Sciatic nerve (tissue), 2 donors: ENCODE measurements around the gene BACH2. TPM values are rescaled to one million over a fixed set of nuclear protein-coding genes. Genes with fewer than 3 reads are reported as not detected.
"Not testable (repeated sequence)": the region's sequence is repeated elsewhere in the genome, so short reads cannot be mapped to it uniquely, and the experiment has no call there.

Source experiments
- ATAC-seq: fragments of 200-7000 bp; cut with Tn5 transposase; one replicate; pipeline ENCODE4 v1.9.1; 2020; ENCODE audit warnings: mild to moderate bottlenecking, moderate library complexity
- DNase-seq: peaks from one replicate; pipeline ENCODE4 v3.0.0-alpha.2; 2020; ENCODE audit warnings: low spot score
- intact Hi-C: fragments of 100-400 bp; cut with DNase I; formaldehyde crosslinking; loops from one replicate; pipeline ENCODE4 v1.14.2; 2022
- total RNA-seq: library from RNA; stranded (reverse); fragmentation: NEBNext Ultra II Directional; extraction: Animal tissue kit (Norgen Biotek cat#: 25700); gene quantifications from one replicate; pipeline ENCODE4 v1.2.1, GENCODE V29; 2021
- donor health status: DM: no; HTN: no; CAD: no.
- donor health status: DM: no; HTN: no; CAD: no.

BACH2 gene
- total RNA-seq, 1 donor from 2014 or later, result 25.3 TPM

DNA sequence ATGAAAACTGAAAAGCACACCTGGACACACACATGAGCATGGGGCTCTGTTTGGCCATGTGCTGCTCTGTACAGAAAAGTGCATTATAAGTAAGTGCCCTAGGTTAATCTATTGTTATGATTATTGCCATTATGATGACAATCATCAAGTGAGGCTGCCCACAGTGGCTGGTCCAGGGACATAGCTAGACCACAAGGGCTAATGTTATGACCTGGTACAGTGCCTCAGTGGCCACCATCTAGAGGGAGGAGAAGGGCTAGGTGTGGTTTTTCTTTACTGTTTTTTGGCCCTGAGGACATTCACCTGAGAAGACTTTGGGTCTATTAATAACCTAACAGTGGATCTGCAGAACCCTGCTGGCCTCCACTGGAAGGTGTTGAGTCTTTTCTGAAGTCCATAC is 316.3 kb downstream of the BACH2 start:
- DNase-seq, result no peak
- ATAC-seq, result no peak
- intact Hi-C loops, result no loop called here

GRCh38 chr6:89979481-89980119 is 317.0 kb downstream of the BACH2 start:
- intact Hi-C loops, result loop anchor here (10.0 kb wide), 1 partner anchor 315 kb away; the partner anchor contains the start of gene BACH2
- no peak for ATAC-seq
- no peak for DNase-seq

DNA sequence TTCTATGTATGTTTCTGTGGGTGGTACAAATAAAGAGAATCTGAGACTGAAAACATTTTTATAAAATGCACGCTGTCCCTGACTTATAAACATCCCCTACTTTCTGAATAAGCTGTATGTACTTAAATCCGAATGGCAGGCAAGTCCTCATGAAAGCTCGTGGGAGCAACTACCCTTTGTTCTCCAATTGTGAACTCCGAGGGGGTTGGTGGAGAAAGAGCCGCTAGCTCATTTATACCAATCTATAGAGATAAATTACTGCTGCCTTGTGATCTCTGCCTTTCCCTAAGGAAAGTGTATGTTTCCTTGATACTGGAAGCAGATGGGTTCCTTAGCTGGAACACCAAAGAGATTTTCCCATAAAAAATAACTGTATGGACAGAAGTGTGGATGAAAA is 317.9 kb downstream of the BACH2 start:
- DNase-seq, result no peak
- ATAC-seq, result no peak
- intact Hi-C loops, result loop anchor here (10.0 kb wide), 1 partner anchor 316 kb away; the partner anchor contains the start of gene BACH2

DNA sequence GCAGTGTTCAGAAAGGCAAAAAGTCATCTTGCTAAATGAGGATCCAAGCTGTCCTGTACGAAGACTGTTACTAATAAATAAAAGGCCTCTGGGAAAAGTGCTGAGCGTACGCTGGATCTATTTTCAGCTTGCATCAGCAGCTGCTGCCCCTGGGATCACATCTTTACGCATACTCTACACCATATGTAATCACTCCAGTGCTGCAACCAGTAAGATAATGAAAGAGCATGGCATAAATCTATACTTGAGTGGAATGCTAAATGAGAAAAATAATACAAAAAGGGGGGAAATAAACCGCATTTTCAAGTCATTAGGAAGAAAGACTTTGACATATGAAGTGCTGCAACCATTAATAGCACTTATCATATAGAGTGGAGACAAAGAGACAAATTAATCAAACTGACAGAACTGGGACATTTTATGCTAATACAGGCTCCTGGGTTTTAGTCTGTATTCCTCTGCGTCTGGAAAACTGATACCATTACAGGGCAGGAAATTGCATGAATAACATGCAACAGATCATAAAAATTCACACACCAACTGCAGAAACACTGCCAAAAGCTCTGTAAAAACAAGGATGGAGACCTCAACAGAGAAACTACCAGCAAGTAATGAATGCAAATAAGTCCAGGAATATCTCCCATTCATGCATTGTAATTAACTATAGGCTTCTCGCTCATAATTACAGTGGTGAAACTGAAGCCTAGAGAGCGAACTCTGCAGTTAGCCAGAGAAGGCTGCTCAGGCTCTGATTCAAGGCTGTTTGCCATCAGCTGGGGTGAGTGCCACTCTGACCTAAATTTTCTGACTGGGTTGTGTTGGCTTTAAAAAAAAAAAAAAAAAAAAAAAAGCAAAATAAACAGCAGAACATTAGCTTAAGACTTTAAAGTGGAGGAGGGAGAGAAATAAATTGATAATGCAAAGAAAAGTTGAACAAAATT is 318.6 kb downstream of the BACH2 start:
- peak; percentile 47 for ATAC-seq
- DNase-seq, result no peak
- intact Hi-C loops, result loop anchor here (10.0 kb wide), 1 partner anchor 317 kb away; the partner anchor contains the start of gene BACH2

DNA sequence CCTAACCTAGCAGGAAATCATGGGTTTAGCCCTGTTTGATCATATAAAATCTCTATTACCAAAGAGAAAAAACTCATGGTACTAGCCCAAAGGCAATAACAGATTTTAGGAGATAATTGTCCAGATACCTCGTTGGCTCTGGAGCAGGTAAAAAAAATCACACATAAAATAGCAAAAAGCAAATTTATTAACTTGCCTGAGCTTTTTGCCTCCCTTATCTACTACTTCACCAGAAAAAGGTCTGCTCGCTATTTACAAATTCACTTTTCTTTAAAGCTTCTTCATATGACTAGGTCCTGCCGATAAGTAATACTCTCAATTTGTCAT is 320.0 kb downstream of the BACH2 start:
- intact Hi-C loops, result loop anchor here (10.0 kb wide), 1 partner anchor 318 kb away; the partner anchor contains the start of gene BACH2
- ATAC-seq (no peak), DNase-seq (no peak)

DNA sequence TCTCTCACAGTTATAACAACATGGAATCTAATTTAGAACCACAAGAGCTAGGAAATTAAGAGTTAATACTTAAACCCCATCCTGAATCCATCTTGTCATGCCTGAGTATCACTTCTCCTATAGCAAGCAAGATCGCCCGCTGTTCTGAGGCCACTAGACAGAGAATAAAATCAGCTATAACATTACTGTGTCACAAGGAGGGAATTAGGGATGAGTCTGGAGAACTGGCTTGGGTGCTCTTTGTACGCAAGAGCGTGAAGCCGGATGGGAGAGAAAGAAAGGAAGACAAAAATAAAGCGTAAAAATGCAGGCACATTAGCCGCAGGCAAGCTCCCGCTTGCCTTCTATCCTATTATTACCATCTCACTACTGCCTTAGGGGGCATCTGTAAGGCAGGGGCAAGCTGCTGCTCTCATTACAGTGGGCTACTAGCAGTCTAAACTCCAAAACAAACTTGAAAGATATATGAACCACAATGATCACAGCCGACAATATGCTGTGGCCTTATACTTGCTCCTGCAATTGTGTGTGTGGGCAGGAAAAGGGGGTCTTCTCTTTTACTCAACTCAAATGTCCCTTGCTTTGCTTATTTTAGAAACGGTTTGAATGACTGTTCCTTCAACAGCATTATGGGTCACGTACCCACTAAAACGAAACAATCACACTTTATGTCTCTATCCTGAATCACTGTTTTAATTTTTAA is 320.5 kb downstream of the BACH2 start:
- ATAC-seq, result no peak

GRCh38 chr6:89975366-89975765 is 321.3 kb downstream of the BACH2 start:
- ATAC-seq, result no peak
- no peak for DNase-seq
- intact Hi-C loops, result loop anchor here (10.0 kb wide), 1 partner anchor 319 kb away; the partner anchor contains the start of gene BACH2

More for the DNA sequence above, 320.5 kb downstream of the BACH2 start:
- intact Hi-C loops, result loop anchor here (10.0 kb wide), 1 partner anchor 319 kb away; the partner anchor contains the start of gene BACH2
- DNase-seq, result no peak

- no peak for ATAC-seq
- no peak for DNase-seq
- intact Hi-C loops, result loop anchor here (10.0 kb wide), 1 partner anchor 320 kb away; the partner anchor contains the start of gene BACH2
Measured at GRCh38 chr6:89974834-89975233, 321.8 kb downstream of the BACH2 start.

DNA sequence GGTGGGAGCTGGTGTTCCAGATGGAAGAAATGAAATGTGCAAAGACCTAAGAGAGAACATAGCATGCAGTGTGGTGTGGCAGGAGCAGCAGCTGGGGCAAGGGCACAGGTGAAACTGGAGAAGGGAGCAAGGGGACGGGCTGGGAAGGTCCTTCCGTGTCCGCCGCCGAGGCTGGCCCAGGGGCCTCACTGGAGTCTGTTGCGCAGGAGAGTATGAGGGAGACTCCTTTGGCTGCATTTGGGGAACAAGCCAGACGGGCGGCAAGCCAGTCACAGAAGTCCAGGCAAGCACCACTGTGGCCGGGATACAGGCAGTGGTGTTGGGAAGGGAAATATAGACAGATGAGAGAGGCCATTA is 324.6 kb downstream of the BACH2 start:
- ATAC-seq (no peak), DNase-seq (no peak)
- intact Hi-C loops, result loop anchor here (10.0 kb wide), 1 partner anchor 323 kb away; the partner anchor contains the start of gene BACH2

DNA sequence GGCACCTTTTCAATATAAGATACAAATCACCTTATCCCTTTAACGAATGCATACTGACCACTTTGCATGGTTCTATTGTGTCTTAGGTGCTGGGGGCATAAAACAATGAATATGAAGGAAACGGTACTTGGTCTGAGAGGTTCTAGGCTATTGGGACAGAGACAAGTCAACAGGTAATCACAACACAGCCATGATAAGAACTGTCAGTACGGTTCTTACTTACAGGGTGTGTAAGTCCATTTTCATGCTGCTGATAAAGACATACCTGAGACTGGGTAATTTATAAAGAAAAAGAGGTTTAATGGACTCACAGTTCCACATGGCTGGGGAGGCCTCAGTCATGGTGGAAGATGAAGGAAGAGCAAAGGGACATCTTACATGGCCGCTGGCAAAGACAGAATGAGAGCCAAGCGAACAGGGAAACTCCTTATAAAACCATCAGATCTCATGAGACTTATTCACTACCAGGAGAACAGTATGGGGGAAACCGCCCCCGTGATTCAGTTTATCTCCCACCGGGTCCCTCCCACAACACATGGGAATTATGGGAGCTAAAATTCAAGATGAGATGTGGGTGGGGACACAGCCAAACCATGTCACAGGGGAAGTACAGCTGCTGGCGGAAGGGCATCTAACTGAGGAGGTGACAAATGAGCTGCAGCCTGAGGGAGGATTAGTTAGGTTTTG is 325.2 kb downstream of the BACH2 start:
- DNase-seq, ATAC-seq: not testable (repeated sequence)
- intact Hi-C loops, result loop anchor here (10.0 kb wide), 1 partner anchor 323 kb away; the partner anchor contains the start of gene BACH2

- intact Hi-C loops, result loop anchor here (10.0 kb wide), 1 partner anchor 324 kb away; the partner anchor contains the start of gene BACH2
Measured at GRCh38 chr6:89970609-89971337, 325.9 kb downstream of the BACH2 start.

GRCh38 chr6:89970072-89970471 is 326.6 kb downstream of the BACH2 start:
- DNase-seq, result no peak
- ATAC-seq, result peak; percentile 7
- intact Hi-C loops, result loop anchor here (10.0 kb wide), 1 partner anchor 325 kb away; the partner anchor contains the start of gene BACH2

More at GRCh38 chr6:89970609-89971337, 325.9 kb downstream of the BACH2 start:
- ATAC-seq (peak; percentile 84), DNase-seq (no peak)

GRCh38 chr6:89966913-89967312 is 329.7 kb downstream of the BACH2 start:
- DNase-seq, result no peak
- ATAC-seq, result no peak
- intact Hi-C loops, result no loop called here

- ATAC-seq, result no peak
- intact Hi-C loops, result no loop called here
- DNase-seq, result no peak
Measured at GRCh38 chr6:89966228-89966544, 330.5 kb downstream of the BACH2 start.

DNA sequence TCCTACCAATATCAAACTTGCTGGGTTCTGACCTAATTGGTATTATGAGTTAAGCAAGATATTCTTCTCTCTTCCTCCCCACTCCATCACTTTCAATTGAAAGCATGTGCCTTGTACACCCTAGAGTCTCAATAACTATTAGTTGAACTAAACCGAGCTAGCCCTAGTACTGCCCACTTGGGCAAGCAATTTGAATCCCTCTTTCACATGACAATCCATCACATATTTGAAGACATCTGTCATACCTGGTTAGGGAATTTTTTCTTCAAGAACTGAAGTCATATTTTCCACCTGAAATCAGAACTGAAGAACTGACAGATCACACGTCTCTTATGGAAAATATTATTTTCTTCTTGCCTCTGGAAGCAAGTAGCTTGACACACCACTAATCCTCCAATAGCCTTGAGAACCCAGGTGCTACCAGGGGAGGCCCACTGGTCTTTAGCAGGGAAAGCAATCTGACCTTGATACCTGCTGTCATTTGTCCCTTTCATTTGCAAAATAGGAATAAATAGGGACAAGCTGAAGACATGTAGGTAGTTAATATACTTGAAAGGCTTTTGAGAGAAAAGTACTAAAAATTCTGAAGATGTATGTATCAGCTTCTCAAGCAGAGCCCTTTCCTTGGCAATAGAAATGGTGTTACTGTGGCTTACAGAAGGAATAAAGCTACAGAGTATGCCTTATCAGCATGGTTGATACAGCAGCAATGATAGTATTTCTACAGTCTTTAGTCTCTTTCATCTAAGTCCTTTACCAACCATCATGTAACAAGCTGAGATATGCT is 331.0 kb downstream of the BACH2 start:
- no peak for DNase-seq
- no peak for ATAC-seq
- intact Hi-C loops, result no loop called here

GRCh38 chr6:89963391-89963790 is 333.3 kb downstream of the BACH2 start:
- no peak for DNase-seq
- intact Hi-C loops, result no loop called here
- ATAC-seq, result no peak

DNA sequence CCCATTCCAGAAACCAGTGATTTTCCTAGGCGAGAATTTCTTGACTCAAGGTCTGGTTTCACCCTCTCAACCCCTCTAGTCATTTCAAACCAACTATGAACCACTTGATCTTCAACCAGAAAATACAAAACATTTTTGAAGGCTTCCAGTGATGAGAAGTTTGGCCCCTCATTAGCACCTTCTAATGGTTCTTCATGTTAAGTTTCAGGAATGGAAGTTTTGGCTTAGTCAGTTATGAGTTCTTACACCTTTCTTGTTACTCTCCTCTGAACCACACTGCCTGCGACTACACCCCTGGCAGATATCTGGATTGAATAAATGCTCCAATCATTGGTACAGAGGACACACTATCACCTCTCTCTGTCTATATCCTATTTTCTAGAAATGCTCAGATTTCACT is 335.2 kb downstream of the BACH2 start:
- intact Hi-C loops, result no loop called here
- DNase-seq (no peak), ATAC-seq (no peak)
